ENCODE data around the gene SNORC. TPM values are rescaled to one million over a fixed set of nuclear protein-coding genes. Genes with fewer than 3 reads are reported as not detected.

Gene SNORC
- total and polyA plus RNA-seq, 2 of the 13 experiments (the other 11 are each of a cell fraction or from before 2014, with no cell fraction given) = 59.1 to 86.1 TPM

- TF ChIP-seq ZNF639 (CRISPR knock-in tag; conservative IDR thresholded peaks at IDR 0.05) (no peak), THRA (CRISPR knock-in tag; IDR thresholded peaks at IDR 0.05; ENCODE audit: borderline replicate concordance) (peak; percentile 5; the same call in 1 of the 2 replicates), ATF6 (CRISPR knock-in tag; conservative IDR thresholded peaks at IDR 0.05) (no peak), NFAT5 (CRISPR knock-in tag; IDR thresholded peaks at IDR 0.05) (no peak), CENPT (CRISPR knock-in tag; IDR thresholded peaks at IDR 0.05; ENCODE audit: low read depth) (no peak), CERS6 (CRISPR knock-in tag; IDR thresholded peaks at IDR 0.05) (no peak), THAP8 (CRISPR knock-in tag; IDR thresholded peaks at IDR 0.05; ENCODE audit: borderline replicate concordance) (no peak), ZMYM2 (CRISPR knock-in tag; IDR thresholded peaks at IDR 0.05) (no peak), ZNF501 (CRISPR knock-in tag; IDR thresholded peaks at IDR 0.05) (peak; percentile 37; the same call in 1 of the 2 replicates), PHF8 (CRISPR knock-in tag; IDR thresholded peaks at IDR 0.05) (peak; percentile 22; the same call in 1 of the 2 replicates), HDAC6 (IDR thresholded peaks at IDR 0.05; ENCODE audit: low read depth, low read length) (no peak), ZNF788 (CRISPR knock-in tag; IDR thresholded peaks at IDR 0.05; ENCODE audit: borderline replicate concordance) (no peak), EEA1 (CRISPR knock-in tag; IDR thresholded peaks at IDR 0.05; ENCODE audit: borderline replicate concordance) (no peak), SALL1 (CRISPR knock-in tag; IDR thresholded peaks at IDR 0.05) (peak; percentile 55), THAP7 (CRISPR knock-in tag; IDR thresholded peaks at IDR 0.05) (no peak)
These were observed 686 bp upstream of the SNORC start (continued) for GRCh38 chr2:232869138-232870017.
